ENCODE measurements around the gene KBTBD3. TPM values are rescaled to one million over a fixed set of nuclear protein-coding genes. Genes with fewer than 3 reads are reported as not detected.

Gene KBTBD3
- total RNA-seq, 2 experiments from 2014 or later, result 5.7 to 8.1 TPM

DNA sequence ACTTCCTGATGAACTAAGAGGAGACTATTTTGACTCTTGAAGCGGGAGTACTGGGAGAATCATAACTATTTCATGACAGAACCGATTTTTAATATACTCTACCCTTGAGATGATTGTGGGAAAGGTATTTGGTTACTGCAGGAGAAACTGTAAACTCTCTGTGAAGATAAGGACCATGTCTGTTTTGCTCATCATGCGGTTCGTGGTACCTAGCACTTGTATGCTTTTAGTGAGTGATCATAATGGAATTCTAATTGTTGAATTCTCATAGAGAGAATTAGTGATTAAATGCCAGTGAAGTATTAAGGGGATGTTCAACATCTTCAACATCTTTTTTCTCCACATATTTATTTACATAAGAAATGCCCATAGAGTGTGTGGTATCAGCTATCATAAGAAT is 11.7 kb upstream of the KBTBD3 start:
- TF ChIP-seq, protein P1, sequence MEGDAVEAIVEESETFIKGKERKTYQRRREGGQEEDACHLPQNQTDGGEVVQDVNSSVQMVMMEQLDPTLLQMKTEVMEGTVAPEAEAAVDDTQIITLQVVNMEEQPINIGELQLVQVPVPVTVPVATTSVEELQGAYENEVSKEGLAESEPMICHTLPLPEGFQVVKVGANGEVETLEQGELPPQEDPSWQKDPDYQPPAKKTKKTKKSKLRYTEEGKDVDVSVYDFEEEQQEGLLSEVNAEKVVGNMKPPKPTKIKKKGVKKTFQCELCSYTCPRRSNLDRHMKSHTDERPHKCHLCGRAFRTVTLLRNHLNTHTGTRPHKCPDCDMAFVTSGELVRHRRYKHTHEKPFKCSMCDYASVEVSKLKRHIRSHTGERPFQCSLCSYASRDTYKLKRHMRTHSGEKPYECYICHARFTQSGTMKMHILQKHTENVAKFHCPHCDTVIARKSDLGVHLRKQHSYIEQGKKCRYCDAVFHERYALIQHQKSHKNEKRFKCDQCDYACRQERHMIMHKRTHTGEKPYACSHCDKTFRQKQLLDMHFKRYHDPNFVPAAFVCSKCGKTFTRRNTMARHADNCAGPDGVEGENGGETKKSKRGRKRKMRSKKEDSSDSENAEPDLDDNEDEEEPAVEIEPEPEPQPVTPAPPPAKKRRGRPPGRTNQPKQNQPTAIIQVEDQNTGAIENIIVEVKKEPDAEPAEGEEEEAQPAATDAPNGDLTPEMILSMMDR (IDR thresholded peaks at IDR 0.05), result no peak
- no peak overlapping the region for H3K4me3 ChIP-seq (ENCODE audit: low read length)
- POLR2A ChIA-PET, result no interaction called here
- DNase-seq (no peak), ATAC-seq (ENCODE audit: poor library complexity) (no peak)
- H3K27me3 ChIP-seq (ENCODE audit: control insufficient read depth in 1 of 2, insufficient read depth in 2 of 2, low read length in 2 of 2), result no peaks in the 10 kb centered on the region
- peaks cover 37% of the 10 kb centered on the region for H3K36me3 ChIP-seq (ENCODE audit: insufficient read depth, low read length)
- CTCF ChIA-PET, result no interaction called here
- H3K27me3 Mint-ChIP-seq, result no peaks in the 10 kb centered on the region
- intact Hi-C loops (cut with DNase I, micrococcal nuclease), result loop anchor here in 1 of 2 experiments (10.0 kb wide), 1 partner anchor 1766 kb away; the partner anchor contains the start of gene SLC35F2
- H3K9me3 ChIP-seq (ENCODE audit: control insufficient read depth in 1 of 2, insufficient read depth in 1 of 2, low read length in 2 of 2), result no peaks in the 10 kb centered on the region
- H3K4me1 Mint-ChIP-seq (ENCODE audit: low read depth), result peaks cover 57% of the 10 kb centered on the region
- H3K4me1 ChIP-seq (ENCODE audit: insufficient read depth, low read length), result no peaks in the 10 kb centered on the region
- no peak overlapping the region for H3K4me3 Mint-ChIP-seq
- no peaks in the 10 kb centered on the region for H3K9me3 Mint-ChIP-seq
- no peak overlapping the region for H3K27ac ChIP-seq (ENCODE audit: low read depth in 1 of 2, low read length in 2 of 2)
- peaks cover 82% of the 10 kb centered on the region for H3K36me3 Mint-ChIP-seq (ENCODE audit: low read depth)
- peak overlapping the region; percentile 1 for H3K27ac Mint-ChIP-seq

- H3K4me3 Mint-ChIP-seq, result no peak overlapping the region
- ATAC-seq (ENCODE audit: poor library complexity) (peak; percentile 83), DNase-seq (peak in 12 of 14 experiments; percentile 6 to 67 (median 24))
- H3K27me3 ChIP-seq (ENCODE audit: control insufficient read depth in 1 of 2, insufficient read depth in 2 of 2, low read length in 2 of 2), result no peaks in the 10 kb centered on the region
- H3K4me1 Mint-ChIP-seq (ENCODE audit: low read depth), result peaks cover 65% of the 10 kb centered on the region
- peaks cover 30% of the 10 kb centered on the region for H3K36me3 ChIP-seq (ENCODE audit: insufficient read depth, low read length)
- no peak overlapping the region for H3K27ac ChIP-seq (ENCODE audit: low read depth in 1 of 2, low read length in 2 of 2)
- no peaks in the 10 kb centered on the region for H3K4me1 ChIP-seq (ENCODE audit: insufficient read depth, low read length)
- intact Hi-C loops (cut with DNase I, micrococcal nuclease), result loop anchor here in 1 of 2 experiments (10.0 kb wide), 1 partner anchor 1767 kb away; the partner anchor contains the start of gene SLC35F2
- TF ChIP-seq, protein P1 (IDR thresholded peaks at IDR 0.05), result peak; percentile 86
- no peaks in the 10 kb centered on the region for H3K27me3 Mint-ChIP-seq
- peaks cover 80% of the 10 kb centered on the region for H3K36me3 Mint-ChIP-seq (ENCODE audit: low read depth)
- H3K27ac Mint-ChIP-seq, result peak overlapping the region; percentile 5
- ChIA-PET CTCF (no interaction called here), POLR2A (no interaction called here)
- no peaks in the 10 kb centered on the region for H3K9me3 ChIP-seq (ENCODE audit: control insufficient read depth in 1 of 2, insufficient read depth in 1 of 2, low read length in 2 of 2)
- H3K9me3 Mint-ChIP-seq, result no peaks in the 10 kb centered on the region
- H3K4me3 ChIP-seq (ENCODE audit: low read length), result no peak overlapping the region
These were observed 10.8 kb upstream of the KBTBD3 start for GRCh38 chr11:106087815-106088435.

DNA sequence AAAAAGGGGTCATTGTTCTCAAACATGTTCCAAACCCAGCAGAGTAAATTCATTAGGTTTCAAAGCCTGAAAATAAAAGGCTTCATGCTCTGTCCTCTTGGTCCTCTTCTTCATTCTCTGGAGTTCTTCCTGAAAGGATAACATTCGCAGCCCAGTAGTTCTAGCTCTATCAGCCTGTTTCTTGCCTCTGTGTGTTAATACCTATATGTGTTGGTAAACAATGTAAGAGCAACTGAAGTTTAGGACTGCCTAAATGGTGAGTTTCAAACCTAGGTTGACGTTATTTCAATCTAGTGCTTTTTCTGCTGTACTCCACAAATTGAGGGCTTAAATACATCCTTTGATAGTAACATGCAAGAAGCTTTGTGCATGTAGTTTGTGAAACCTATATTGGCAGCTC is 9.7 kb upstream of the KBTBD3 start:
- Mint-ChIP-seq H3K4me1 (ENCODE audit: low read depth) (peaks cover 75% of the 10 kb centered on the region), H3K36me3 (ENCODE audit: low read depth) (peaks cover 80% of the 10 kb centered on the region), H3K27me3 (no peaks in the 10 kb centered on the region), H3K4me3 (peak overlapping the region; percentile 5), H3K27ac (no peak overlapping the region), H3K9me3 (no peaks in the 10 kb centered on the region)
- CTCF ChIA-PET, result no interaction called here
- DNase-seq, result no peak
- ATAC-seq (ENCODE audit: poor library complexity), result no peak
- Histone ChIP-seq H3K27ac (ENCODE audit: low read depth in 1 of 2, low read length in 2 of 2) (no peak overlapping the region), H3K4me3 (ENCODE audit: low read length) (no peak overlapping the region), H3K4me1 (ENCODE audit: insufficient read depth, low read length) (peaks cover 2% of the 10 kb centered on the region), H3K27me3 (ENCODE audit: control insufficient read depth in 1 of 2, insufficient read depth in 2 of 2, low read length in 2 of 2) (no peaks in the 10 kb centered on the region), H3K9me3 (ENCODE audit: control insufficient read depth in 1 of 2, insufficient read depth in 1 of 2, low read length in 2 of 2) (no peaks in the 10 kb centered on the region), H3K36me3 (ENCODE audit: insufficient read depth, low read length) (peaks cover 30% of the 10 kb centered on the region)
- intact Hi-C loops (cut with DNase I, micrococcal nuclease), result loop anchor here in 1 of 2 experiments (10.0 kb wide), 1 partner anchor 1768 kb away; the partner anchor contains the start of gene SLC35F2
- POLR2A ChIA-PET, result no interaction called here
- TF ChIP-seq, protein P1 (IDR thresholded peaks at IDR 0.05), result no peak
